ENCODE data around the gene FBXL13. TPM values are rescaled to one million over a fixed set of nuclear protein-coding genes. Genes with fewer than 3 reads are reported as not detected.
A peak's percentile ranks its signal among the peaks of the same experiment; 100 is the strongest.

FBXL13 gene
- 0.44 TPM for polyA plus RNA-seq (2013, experiment 1 of 2)
- polyA plus RNA-seq (2013, experiment 2 of 2), result 1.0 TPM

- peak within 1 kb of the TSS; percentile 69 for H3K4me3 ChIP-seq (ENCODE audit: extremely low read depth, insufficient read depth, low read length, poor library complexity, severe bottlenecking)
- peaks cover 3% of the 10 kb centered on the region for H3K4me1 ChIP-seq (ENCODE audit: control insufficient read depth, insufficient read depth, low read length, poor library complexity, severe bottlenecking)
- 0 to 1% methylated on average over 58 to 71 of the region's 83 CpGs for WGBS, 2 experiments (ENCODE audit: insufficient coverage in 2 of 2)
- peak within 1 kb of the TSS; percentile 80 for H3K27ac ChIP-seq (ENCODE audit: low read depth, low read length, severe bottlenecking)
- H3K36me3 ChIP-seq (ENCODE audit: control insufficient read depth, insufficient read depth, low read length), result peaks cover 5% of the 10 kb centered on the region
- H3K9me3 ChIP-seq (ENCODE audit: control insufficient read depth, low read length), result no peaks in the 10 kb centered on the region
Observed at GRCh38 chr7:103074519-103075336, at the start of gene FBXL13, which contains the start of gene ARMC10. Gene FBXL13 (minus strand): TSS chr7:103074796. Gene ARMC10 (plus strand): TSS chr7:103075140. CDS start chr7:103075273, 133 bp downstream.

GRCh38 chr7:103123529-103123928, 48.9 kb upstream of the FBXL13 start:
- WGBS, 2 experiments (ENCODE audit: insufficient coverage in 2 of 2), result 100% methylated on average over 1 of the region's 3 CpGs
- no peaks in the 10 kb centered on the region for H3K9me3 ChIP-seq (ENCODE audit: control insufficient read depth, low read length)
- no peak overlapping the region for H3K27ac ChIP-seq (ENCODE audit: low read depth, low read length, severe bottlenecking)
- H3K36me3 ChIP-seq (ENCODE audit: control insufficient read depth, insufficient read depth, low read length), result peaks cover 35% of the 10 kb centered on the region
- H3K4me1 ChIP-seq (ENCODE audit: control insufficient read depth, insufficient read depth, low read length, poor library complexity, severe bottlenecking), result no peaks in the 10 kb centered on the region
- no peak overlapping the region for H3K4me3 ChIP-seq (ENCODE audit: extremely low read depth, insufficient read depth, low read length, poor library complexity, severe bottlenecking)

GRCh38 chr7:103121641-103122040, 47.0 kb upstream of the FBXL13 start:
- H3K9me3 ChIP-seq (ENCODE audit: control insufficient read depth, low read length), result no peaks in the 10 kb centered on the region
- H3K36me3 ChIP-seq (ENCODE audit: control insufficient read depth, insufficient read depth, low read length), result peaks cover 22% of the 10 kb centered on the region
- no peaks in the 10 kb centered on the region for H3K4me1 ChIP-seq (ENCODE audit: control insufficient read depth, insufficient read depth, low read length, poor library complexity, severe bottlenecking)
- no peak overlapping the region for H3K4me3 ChIP-seq (ENCODE audit: extremely low read depth, insufficient read depth, low read length, poor library complexity, severe bottlenecking)
- no peak overlapping the region for H3K27ac ChIP-seq (ENCODE audit: low read depth, low read length, severe bottlenecking)

- H3K4me3 ChIP-seq (ENCODE audit: extremely low read depth, insufficient read depth, low read length, poor library complexity, severe bottlenecking), result no peak overlapping the region
- no peaks in the 10 kb centered on the region for H3K9me3 ChIP-seq (ENCODE audit: control insufficient read depth, low read length)
- WGBS, 2 experiments (ENCODE audit: insufficient coverage in 2 of 2), result no CpG with 5 or more reads among the region's 1 CpG
- H3K27ac ChIP-seq (ENCODE audit: low read depth, low read length, severe bottlenecking), result no peak overlapping the region
- no peaks in the 10 kb centered on the region for H3K4me1 ChIP-seq (ENCODE audit: control insufficient read depth, insufficient read depth, low read length, poor library complexity, severe bottlenecking)
- H3K36me3 ChIP-seq (ENCODE audit: control insufficient read depth, insufficient read depth, low read length), result peaks cover 16% of the 10 kb centered on the region
Observed at GRCh38 chr7:103120362-103120761, 45.8 kb upstream of the FBXL13 start.

- 85 to 94% methylated on average over 8 to 9 of the region's 11 CpGs for WGBS, 2 experiments (ENCODE audit: insufficient coverage in 2 of 2)
- no peaks in the 10 kb centered on the region for H3K4me1 ChIP-seq (ENCODE audit: control insufficient read depth, insufficient read depth, low read length, poor library complexity, severe bottlenecking)
- H3K36me3 ChIP-seq (ENCODE audit: control insufficient read depth, insufficient read depth, low read length), result peaks cover 16% of the 10 kb centered on the region
- H3K9me3 ChIP-seq (ENCODE audit: control insufficient read depth, low read length), result no peaks in the 10 kb centered on the region
- no peak overlapping the region for H3K4me3 ChIP-seq (ENCODE audit: extremely low read depth, insufficient read depth, low read length, poor library complexity, severe bottlenecking)
- H3K27ac ChIP-seq (ENCODE audit: low read depth, low read length, severe bottlenecking), result no peak overlapping the region
Observed at GRCh38 chr7:103119791-103120291, 45.2 kb upstream of the FBXL13 start.

- Histone ChIP-seq H3K4me1 (ENCODE audit: control insufficient read depth, insufficient read depth, low read length, poor library complexity, severe bottlenecking) (peaks cover 10% of the 10 kb centered on the region), H3K9me3 (ENCODE audit: control insufficient read depth, low read length) (no peaks in the 10 kb centered on the region), H3K36me3 (ENCODE audit: control insufficient read depth, insufficient read depth, low read length) (peaks cover 11% of the 10 kb centered on the region), H3K4me3 (ENCODE audit: extremely low read depth, insufficient read depth, low read length, poor library complexity, severe bottlenecking) (no peak overlapping the region), H3K27ac (ENCODE audit: low read depth, low read length, severe bottlenecking) (no peak overlapping the region)
- 100% methylated on average over 1 to 2 of the region's 2 CpGs for WGBS, 2 experiments (ENCODE audit: insufficient coverage in 2 of 2)
Observed at GRCh38 chr7:103117465-103117864, 42.9 kb upstream of the FBXL13 start.

GRCh38 chr7:103116991-103117390, 42.4 kb upstream of the FBXL13 start:
- peaks cover 11% of the 10 kb centered on the region for H3K36me3 ChIP-seq (ENCODE audit: control insufficient read depth, insufficient read depth, low read length)
- no peak overlapping the region for H3K27ac ChIP-seq (ENCODE audit: low read depth, low read length, severe bottlenecking)
- peaks cover 10% of the 10 kb centered on the region for H3K4me1 ChIP-seq (ENCODE audit: control insufficient read depth, insufficient read depth, low read length, poor library complexity, severe bottlenecking)
- no peaks in the 10 kb centered on the region for H3K9me3 ChIP-seq (ENCODE audit: control insufficient read depth, low read length)
- H3K4me3 ChIP-seq (ENCODE audit: extremely low read depth, insufficient read depth, low read length, poor library complexity, severe bottlenecking), result no peak overlapping the region

GRCh38 chr7:103116511-103116910, 41.9 kb upstream of the FBXL13 start:
- WGBS, 2 experiments (ENCODE audit: insufficient coverage in 2 of 2), result 80 to 92% methylated on average over 1 of the region's 1 CpG
- Histone ChIP-seq H3K9me3 (ENCODE audit: control insufficient read depth, low read length) (no peaks in the 10 kb centered on the region), H3K4me1 (ENCODE audit: control insufficient read depth, insufficient read depth, low read length, poor library complexity, severe bottlenecking) (peaks cover 10% of the 10 kb centered on the region), H3K4me3 (ENCODE audit: extremely low read depth, insufficient read depth, low read length, poor library complexity, severe bottlenecking) (no peak overlapping the region), H3K27ac (ENCODE audit: low read depth, low read length, severe bottlenecking) (no peak overlapping the region), H3K36me3 (ENCODE audit: control insufficient read depth, insufficient read depth, low read length) (peaks cover 11% of the 10 kb centered on the region)

- 91 to 100% methylated on average over 4 of the region's 4 CpGs for WGBS, 2 experiments (ENCODE audit: insufficient coverage in 2 of 2)
- Histone ChIP-seq H3K4me1 (ENCODE audit: control insufficient read depth, insufficient read depth, low read length, poor library complexity, severe bottlenecking) (peaks cover 10% of the 10 kb centered on the region), H3K4me3 (ENCODE audit: extremely low read depth, insufficient read depth, low read length, poor library complexity, severe bottlenecking) (no peak overlapping the region), H3K27ac (ENCODE audit: low read depth, low read length, severe bottlenecking) (no peak overlapping the region), H3K36me3 (ENCODE audit: control insufficient read depth, insufficient read depth, low read length) (peaks cover 8% of the 10 kb centered on the region), H3K9me3 (ENCODE audit: control insufficient read depth, low read length) (no peaks in the 10 kb centered on the region)
Observed at GRCh38 chr7:103115771-103116170, 41.2 kb upstream of the FBXL13 start.

GRCh38 chr7:103114576-103115008, 40.0 kb upstream of the FBXL13 start:
- H3K4me3 ChIP-seq (ENCODE audit: extremely low read depth, insufficient read depth, low read length, poor library complexity, severe bottlenecking), result no peak overlapping the region
- H3K4me1 ChIP-seq (ENCODE audit: control insufficient read depth, insufficient read depth, low read length, poor library complexity, severe bottlenecking), result peaks cover 10% of the 10 kb centered on the region
- WGBS, 2 experiments (ENCODE audit: insufficient coverage in 2 of 2), result 83 to 100% methylated on average over 1 of the region's 1 CpG
- no peaks in the 10 kb centered on the region for H3K9me3 ChIP-seq (ENCODE audit: control insufficient read depth, low read length)
- H3K27ac ChIP-seq (ENCODE audit: low read depth, low read length, severe bottlenecking), result no peak overlapping the region
- peaks cover 4% of the 10 kb centered on the region for H3K36me3 ChIP-seq (ENCODE audit: control insufficient read depth, insufficient read depth, low read length)

- Histone ChIP-seq H3K9me3 (ENCODE audit: control insufficient read depth, low read length) (no peaks in the 10 kb centered on the region), H3K27ac (ENCODE audit: low read depth, low read length, severe bottlenecking) (no peak overlapping the region), H3K36me3 (ENCODE audit: control insufficient read depth, insufficient read depth, low read length) (no peaks in the 10 kb centered on the region), H3K4me3 (ENCODE audit: extremely low read depth, insufficient read depth, low read length, poor library complexity, severe bottlenecking) (no peak overlapping the region), H3K4me1 (ENCODE audit: control insufficient read depth, insufficient read depth, low read length, poor library complexity, severe bottlenecking) (peaks cover 10% of the 10 kb centered on the region)
- no CpG with 5 or more reads among the region's 2 CpGs for WGBS, 2 experiments (ENCODE audit: insufficient coverage in 2 of 2)
Observed at GRCh38 chr7:103113164-103113563, 38.6 kb upstream of the FBXL13 start.

Measured in mesodermal cell (in vitro differentiated cells).